ENCODE data around the gene OS9. TPM values are rescaled to one million over a fixed set of nuclear protein-coding genes. Genes with fewer than 3 reads are reported as not detected.

The OS9 gene
- total and polyA plus RNA-seq, 4 donors: 136 to 357 (median 216) TPM

DNA sequence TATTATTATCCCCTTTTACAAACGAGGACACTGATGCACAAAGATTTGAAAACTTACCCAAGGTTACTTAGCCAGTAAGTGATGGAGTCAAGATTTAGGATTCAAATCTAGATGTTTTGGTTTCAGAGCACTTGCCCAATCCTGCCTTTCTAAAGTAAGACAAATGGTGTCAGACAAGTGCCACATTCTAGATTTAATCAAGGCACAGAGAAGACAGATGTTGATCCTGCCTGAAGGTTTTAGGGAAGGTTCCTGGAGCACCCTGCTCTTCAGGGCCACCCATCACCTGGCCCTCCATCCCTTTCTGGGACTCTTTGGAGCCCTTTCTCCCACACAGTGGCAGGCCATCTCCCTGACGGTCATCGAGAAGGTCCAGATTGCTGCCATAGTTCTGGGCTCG is 63.8 kb downstream of the OS9 start:
- 94% methylated on average over 4 of the region's 4 CpGs for WGBS
- no peak for DNase-seq (ENCODE audit: low spot score)
- TF ChIP-seq YY1 (IDR thresholded peaks at IDR 0.05) (no peak), FOXA2 (IDR thresholded peaks at IDR 0.05) (no peak)
- TF ChIP-seq, protein P1, sequence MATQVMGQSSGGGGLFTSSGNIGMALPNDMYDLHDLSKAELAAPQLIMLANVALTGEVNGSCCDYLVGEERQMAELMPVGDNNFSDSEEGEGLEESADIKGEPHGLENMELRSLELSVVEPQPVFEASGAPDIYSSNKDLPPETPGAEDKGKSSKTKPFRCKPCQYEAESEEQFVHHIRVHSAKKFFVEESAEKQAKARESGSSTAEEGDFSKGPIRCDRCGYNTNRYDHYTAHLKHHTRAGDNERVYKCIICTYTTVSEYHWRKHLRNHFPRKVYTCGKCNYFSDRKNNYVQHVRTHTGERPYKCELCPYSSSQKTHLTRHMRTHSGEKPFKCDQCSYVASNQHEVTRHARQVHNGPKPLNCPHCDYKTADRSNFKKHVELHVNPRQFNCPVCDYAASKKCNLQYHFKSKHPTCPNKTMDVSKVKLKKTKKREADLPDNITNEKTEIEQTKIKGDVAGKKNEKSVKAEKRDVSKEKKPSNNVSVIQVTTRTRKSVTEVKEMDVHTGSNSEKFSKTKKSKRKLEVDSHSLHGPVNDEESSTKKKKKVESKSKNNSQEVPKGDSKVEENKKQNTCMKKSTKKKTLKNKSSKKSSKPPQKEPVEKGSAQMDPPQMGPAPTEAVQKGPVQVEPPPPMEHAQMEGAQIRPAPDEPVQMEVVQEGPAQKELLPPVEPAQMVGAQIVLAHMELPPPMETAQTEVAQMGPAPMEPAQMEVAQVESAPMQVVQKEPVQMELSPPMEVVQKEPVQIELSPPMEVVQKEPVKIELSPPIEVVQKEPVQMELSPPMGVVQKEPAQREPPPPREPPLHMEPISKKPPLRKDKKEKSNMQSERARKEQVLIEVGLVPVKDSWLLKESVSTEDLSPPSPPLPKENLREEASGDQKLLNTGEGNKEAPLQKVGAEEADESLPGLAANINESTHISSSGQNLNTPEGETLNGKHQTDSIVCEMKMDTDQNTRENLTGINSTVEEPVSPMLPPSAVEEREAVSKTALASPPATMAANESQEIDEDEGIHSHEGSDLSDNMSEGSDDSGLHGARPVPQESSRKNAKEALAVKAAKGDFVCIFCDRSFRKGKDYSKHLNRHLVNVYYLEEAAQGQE (IDR thresholded peaks at IDR 0.05): no peak
- Histone ChIP-seq H3K9me3 (ENCODE audit: control insufficient read depth in 4 of 4, low read length in 3 of 4) (no peaks in the 10 kb centered on the region), H3K4me3 (ENCODE audit: low read depth in 1 of 3, low read length in 3 of 3) (no peak overlapping the region), H3K36me3 (ENCODE audit: control insufficient read depth in 4 of 4, insufficient read depth in 3 of 4, low read depth in 1 of 4, low read length in 3 of 4) (peaks cover 0 to 7% (median 0%) of the 10 kb centered on the region in 4 donors), H3K27me3 (ENCODE audit: control insufficient read depth in 4 of 4, insufficient read depth in 4 of 4, low read length in 3 of 4) (no peaks in the 10 kb centered on the region), H3K4me1 (ENCODE audit: control insufficient read depth in 4 of 4, insufficient read depth in 4 of 4, low read length in 3 of 4) (peaks cover 0 to 20% (median 13%) of the 10 kb centered on the region in 4 donors), H3K27ac (ENCODE audit: low read depth in 1 of 2, low read length in 2 of 2) (no peak overlapping the region), H3K9ac (ENCODE audit: low read depth in 1 of 2, low read length in 2 of 2) (no peak overlapping the region)

DNA sequence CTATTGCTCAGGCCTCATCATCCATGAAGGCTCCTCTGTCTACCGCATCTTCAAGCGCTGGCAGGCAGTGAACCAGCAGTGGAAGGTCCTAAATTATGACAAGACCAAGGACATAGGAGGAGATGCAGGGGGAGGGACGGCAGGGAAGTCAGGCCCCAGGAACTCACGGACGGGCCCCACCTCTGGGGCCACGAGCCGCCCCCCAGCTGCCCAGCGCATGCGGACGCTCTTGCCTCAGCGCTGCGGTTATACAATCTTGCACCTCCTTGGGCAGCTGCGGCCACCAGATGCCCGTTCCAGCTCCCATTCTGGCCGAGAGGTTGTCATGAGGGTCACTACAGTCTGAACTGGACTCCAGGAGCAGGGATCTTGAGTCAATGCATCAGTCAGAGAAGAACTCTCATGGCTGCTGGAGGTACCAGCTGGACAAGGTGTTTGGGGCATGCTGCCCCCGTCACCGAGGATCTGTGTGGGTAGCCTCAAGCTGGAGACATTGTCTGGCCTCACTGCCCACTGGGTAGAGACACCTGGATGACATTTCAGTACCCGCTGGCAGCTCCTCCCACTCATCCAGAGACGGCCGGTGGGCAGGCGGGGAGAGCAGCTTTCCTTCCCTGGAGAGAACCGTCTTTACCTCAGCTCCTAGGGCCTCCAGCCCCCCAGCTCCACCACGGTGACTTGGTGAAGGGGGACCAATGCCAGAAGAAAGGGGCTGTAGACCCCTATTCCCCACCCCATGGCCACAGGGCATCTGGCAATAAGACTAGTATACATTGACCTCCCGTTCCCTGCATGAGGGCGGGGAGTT is 64.8 kb downstream of the OS9 start:
- WGBS: 95% methylated on average over 25 of the region's 25 CpGs
- Histone ChIP-seq H3K27ac (ENCODE audit: low read depth in 1 of 2, low read length in 2 of 2) (no peak overlapping the region), H3K9me3 (ENCODE audit: control insufficient read depth in 4 of 4, low read length in 3 of 4) (no peaks in the 10 kb centered on the region), H3K9ac (ENCODE audit: low read depth in 1 of 2, low read length in 2 of 2) (no peak overlapping the region), H3K4me1 (ENCODE audit: control insufficient read depth in 4 of 4, insufficient read depth in 4 of 4, low read length in 3 of 4) (peaks cover 0 to 18% (median 10%) of the 10 kb centered on the region in 4 donors), H3K36me3 (ENCODE audit: control insufficient read depth in 4 of 4, insufficient read depth in 3 of 4, low read depth in 1 of 4, low read length in 3 of 4) (peaks cover 0 to 7% (median 0%) of the 10 kb centered on the region in 4 donors), H3K4me3 (ENCODE audit: low read depth in 1 of 3, low read length in 3 of 3) (no peak overlapping the region), H3K27me3 (ENCODE audit: control insufficient read depth in 4 of 4, insufficient read depth in 4 of 4, low read length in 3 of 4) (peaks cover 0 to 2% (median 0%) of the 10 kb centered on the region in 4 donors)
- TF ChIP-seq YY1 (IDR thresholded peaks at IDR 0.05) (no peak), SP1 (IDR thresholded peaks at IDR 0.05) (no peak), RXRA (IDR thresholded peaks at IDR 0.05) (no peak), GABPA (IDR thresholded peaks at IDR 0.05 in 1 of 2, conservative IDR thresholded peaks at IDR 0.05 in 1 of 2) (no peak), EGR1 (IDR thresholded peaks at IDR 0.05; ENCODE audit: low read depth in 2 of 2) (no peak), TAF1 (conservative IDR thresholded peaks at IDR 0.05) (no peak), HNF4G (IDR thresholded peaks at IDR 0.05) (no peak), FOXA1 (IDR thresholded peaks at IDR 0.05) (no peak)
- TF ChIP-seq, protein P1 (IDR thresholded peaks at IDR 0.05): no peak
- TF ChIP-seq, protein P2, sequence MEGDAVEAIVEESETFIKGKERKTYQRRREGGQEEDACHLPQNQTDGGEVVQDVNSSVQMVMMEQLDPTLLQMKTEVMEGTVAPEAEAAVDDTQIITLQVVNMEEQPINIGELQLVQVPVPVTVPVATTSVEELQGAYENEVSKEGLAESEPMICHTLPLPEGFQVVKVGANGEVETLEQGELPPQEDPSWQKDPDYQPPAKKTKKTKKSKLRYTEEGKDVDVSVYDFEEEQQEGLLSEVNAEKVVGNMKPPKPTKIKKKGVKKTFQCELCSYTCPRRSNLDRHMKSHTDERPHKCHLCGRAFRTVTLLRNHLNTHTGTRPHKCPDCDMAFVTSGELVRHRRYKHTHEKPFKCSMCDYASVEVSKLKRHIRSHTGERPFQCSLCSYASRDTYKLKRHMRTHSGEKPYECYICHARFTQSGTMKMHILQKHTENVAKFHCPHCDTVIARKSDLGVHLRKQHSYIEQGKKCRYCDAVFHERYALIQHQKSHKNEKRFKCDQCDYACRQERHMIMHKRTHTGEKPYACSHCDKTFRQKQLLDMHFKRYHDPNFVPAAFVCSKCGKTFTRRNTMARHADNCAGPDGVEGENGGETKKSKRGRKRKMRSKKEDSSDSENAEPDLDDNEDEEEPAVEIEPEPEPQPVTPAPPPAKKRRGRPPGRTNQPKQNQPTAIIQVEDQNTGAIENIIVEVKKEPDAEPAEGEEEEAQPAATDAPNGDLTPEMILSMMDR (IDR thresholded peaks at IDR 0.05; ENCODE audit: low read depth, low read length, missing input control): no peak
- TF ChIP-seq, protein P3, sequence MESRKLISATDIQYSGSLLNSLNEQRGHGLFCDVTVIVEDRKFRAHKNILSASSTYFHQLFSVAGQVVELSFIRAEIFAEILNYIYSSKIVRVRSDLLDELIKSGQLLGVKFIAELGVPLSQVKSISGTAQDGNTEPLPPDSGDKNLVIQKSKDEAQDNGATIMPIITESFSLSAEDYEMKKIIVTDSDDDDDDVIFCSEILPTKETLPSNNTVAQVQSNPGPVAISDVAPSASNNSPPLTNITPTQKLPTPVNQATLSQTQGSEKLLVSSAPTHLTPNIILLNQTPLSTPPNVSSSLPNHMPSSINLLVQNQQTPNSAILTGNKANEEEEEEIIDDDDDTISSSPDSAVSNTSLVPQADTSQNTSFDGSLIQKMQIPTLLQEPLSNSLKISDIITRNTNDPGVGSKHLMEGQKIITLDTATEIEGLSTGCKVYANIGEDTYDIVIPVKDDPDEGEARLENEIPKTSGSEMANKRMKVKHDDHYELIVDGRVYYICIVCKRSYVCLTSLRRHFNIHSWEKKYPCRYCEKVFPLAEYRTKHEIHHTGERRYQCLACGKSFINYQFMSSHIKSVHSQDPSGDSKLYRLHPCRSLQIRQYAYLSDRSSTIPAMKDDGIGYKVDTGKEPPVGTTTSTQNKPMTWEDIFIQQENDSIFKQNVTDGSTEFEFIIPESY (IDR thresholded peaks at IDR 0.05): no peak
- no peak for DNase-seq (ENCODE audit: low spot score)
